Measurements from ENCODE around the gene PARD6G. TPM values are rescaled to one million over a fixed set of nuclear protein-coding genes. Genes with fewer than 3 reads are reported as not detected.

PARD6G gene
- total RNA-seq, 1 experiment from 2014 or later, result 5.4 TPM

DNA sequence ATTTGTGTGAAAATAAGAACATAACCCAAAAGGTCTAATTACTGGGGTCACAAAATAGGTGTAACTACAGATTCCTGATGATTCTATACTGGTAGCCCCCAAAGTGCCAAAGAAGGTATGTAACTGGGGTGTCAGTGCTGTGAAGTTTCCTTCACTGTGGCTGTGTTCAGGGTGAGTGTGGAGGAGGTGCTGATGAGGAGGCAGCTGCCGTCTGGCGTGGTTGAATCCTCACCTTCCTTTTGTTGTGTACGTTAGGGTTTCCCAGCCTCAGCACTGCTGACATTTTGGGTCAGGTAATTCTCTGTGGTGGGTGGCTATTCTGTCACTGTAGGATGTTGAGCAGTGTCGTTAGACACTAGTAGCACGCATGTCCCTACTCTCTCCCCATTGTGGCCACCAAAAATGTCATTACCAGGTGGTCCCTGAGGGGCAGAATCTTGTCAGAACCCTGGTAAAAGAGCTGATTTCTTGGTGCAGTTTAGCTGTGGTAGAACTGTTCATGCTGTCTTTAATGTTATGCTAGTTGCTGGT is 106.8 kb downstream of the PARD6G start:
- no peak for TF ChIP-seq EZH2 (IDR thresholded peaks at IDR 0.05; ENCODE audit: low read length, unreplicated experiment)
- TF ChIP-seq, protein P1, sequence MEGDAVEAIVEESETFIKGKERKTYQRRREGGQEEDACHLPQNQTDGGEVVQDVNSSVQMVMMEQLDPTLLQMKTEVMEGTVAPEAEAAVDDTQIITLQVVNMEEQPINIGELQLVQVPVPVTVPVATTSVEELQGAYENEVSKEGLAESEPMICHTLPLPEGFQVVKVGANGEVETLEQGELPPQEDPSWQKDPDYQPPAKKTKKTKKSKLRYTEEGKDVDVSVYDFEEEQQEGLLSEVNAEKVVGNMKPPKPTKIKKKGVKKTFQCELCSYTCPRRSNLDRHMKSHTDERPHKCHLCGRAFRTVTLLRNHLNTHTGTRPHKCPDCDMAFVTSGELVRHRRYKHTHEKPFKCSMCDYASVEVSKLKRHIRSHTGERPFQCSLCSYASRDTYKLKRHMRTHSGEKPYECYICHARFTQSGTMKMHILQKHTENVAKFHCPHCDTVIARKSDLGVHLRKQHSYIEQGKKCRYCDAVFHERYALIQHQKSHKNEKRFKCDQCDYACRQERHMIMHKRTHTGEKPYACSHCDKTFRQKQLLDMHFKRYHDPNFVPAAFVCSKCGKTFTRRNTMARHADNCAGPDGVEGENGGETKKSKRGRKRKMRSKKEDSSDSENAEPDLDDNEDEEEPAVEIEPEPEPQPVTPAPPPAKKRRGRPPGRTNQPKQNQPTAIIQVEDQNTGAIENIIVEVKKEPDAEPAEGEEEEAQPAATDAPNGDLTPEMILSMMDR (conservative IDR thresholded peaks at IDR 0.05; ENCODE audit: low read depth, low read length), result no peak
- TF ChIP-seq EZH2phosphoT487 (IDR thresholded peaks at IDR 0.05; ENCODE audit: borderline replicate concordance, low read length), result no peak
- POLR2A ChIA-PET (ENCODE audit: unreplicated experiment), result no interaction called here
- no peak overlapping the region for H2AFZ ChIP-seq (ENCODE audit: low read length)
- DNase-seq (no peak), ATAC-seq (no peak)
- H3K27ac ChIP-seq (ENCODE audit: low read length), result no peak overlapping the region
- H3K9ac ChIP-seq (ENCODE audit: low read length), result no peak overlapping the region
- H3K79me2 ChIP-seq (ENCODE audit: low read length), result no peaks in the 10 kb centered on the region
- no peaks in the 10 kb centered on the region for H3K9me2 ChIP-seq (replicated peaks; ENCODE audit: low read length)
- peaks cover 46% of the 10 kb centered on the region for H3K36me3 ChIP-seq (ENCODE audit: low read depth, low read length)
- BruUV-seq (replicated peaks), result no TSS peak
- no peaks in the 10 kb centered on the region for H3K4me1 ChIP-seq (ENCODE audit: insufficient read depth, low read length)
- no peaks in the 10 kb centered on the region for H3K27me3 ChIP-seq (ENCODE audit: low read length)
- no peak overlapping the region for H3K4me3 ChIP-seq (ENCODE audit: low read length)
- H4K20me1 ChIP-seq (ENCODE audit: low read length), result peaks cover 5% of the 10 kb centered on the region; the same call in 1 of the 2 replicates
- intact Hi-C loops (cut with micrococcal nuclease), result no loop called here
- no peaks in the 10 kb centered on the region for H3K9me3 ChIP-seq (ENCODE audit: low read length)
- H3F3A ChIP-seq (ENCODE audit: low read length, unreplicated experiment), result no peaks in the 10 kb centered on the region
- H3K4me2 ChIP-seq (ENCODE audit: low read length), result no peak overlapping the region
- CTCF ChIA-PET, result no interaction called here

DNA sequence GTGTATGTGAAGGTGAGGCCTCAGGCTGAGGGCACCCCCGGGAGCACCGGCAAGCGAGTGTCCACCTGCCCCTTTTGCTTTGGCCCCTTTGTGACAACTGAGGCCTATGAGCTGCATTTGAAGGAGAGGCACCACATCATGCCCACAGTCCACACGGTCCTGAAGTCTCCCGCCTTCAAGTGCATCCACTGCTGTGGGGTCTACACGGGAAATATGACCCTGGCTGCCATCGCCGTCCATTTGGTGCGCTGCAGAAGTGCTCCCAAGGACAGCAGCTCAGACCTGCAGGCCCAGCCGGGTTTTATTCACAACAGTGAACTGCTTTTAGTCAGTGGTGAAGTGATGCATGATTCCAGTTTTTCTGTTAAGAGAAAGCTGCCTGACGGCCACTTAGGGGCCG is 109.3 kb downstream of the PARD6G start:
- H3K4me2 ChIP-seq (ENCODE audit: low read length), result no peak overlapping the region
- CTCF ChIA-PET, result no interaction called here
- POLR2A ChIA-PET (ENCODE audit: unreplicated experiment), result no interaction called here
- no peaks in the 10 kb centered on the region for H3F3A ChIP-seq (ENCODE audit: low read length, unreplicated experiment)
- H3K9me2 ChIP-seq (replicated peaks; ENCODE audit: low read length), result no peaks in the 10 kb centered on the region
- DNase-seq (no peak), ATAC-seq (no peak)
- TF ChIP-seq, protein P1 (conservative IDR thresholded peaks at IDR 0.05; ENCODE audit: low read depth, low read length), result no peak
- TF ChIP-seq EZH2 (IDR thresholded peaks at IDR 0.05; ENCODE audit: low read length, unreplicated experiment), result no peak
- TF ChIP-seq EZH2phosphoT487 (IDR thresholded peaks at IDR 0.05; ENCODE audit: borderline replicate concordance, low read length), result no peak
- intact Hi-C loops (cut with micrococcal nuclease), result no loop called here
- no peaks in the 10 kb centered on the region for H3K9me3 ChIP-seq (ENCODE audit: low read length)
- no peaks in the 10 kb centered on the region for H3K4me1 ChIP-seq (ENCODE audit: insufficient read depth, low read length)
- H3K9ac ChIP-seq (ENCODE audit: low read length), result no peak overlapping the region
- H2AFZ ChIP-seq (ENCODE audit: low read length), result no peak overlapping the region
- no peaks in the 10 kb centered on the region for H3K27me3 ChIP-seq (ENCODE audit: low read length)
- no peak overlapping the region for H3K27ac ChIP-seq (ENCODE audit: low read length)
- no TSS peak for BruUV-seq (replicated peaks)
- peaks cover 14% of the 10 kb centered on the region for H3K79me2 ChIP-seq (ENCODE audit: low read length)
- H3K4me3 ChIP-seq (ENCODE audit: low read length), result no peak overlapping the region
- H3K36me3 ChIP-seq (ENCODE audit: low read depth, low read length), result peaks cover 70% of the 10 kb centered on the region
- peaks cover 8% of the 10 kb centered on the region; the same call in 1 of the 2 replicates for H4K20me1 ChIP-seq (ENCODE audit: low read length)

DNA sequence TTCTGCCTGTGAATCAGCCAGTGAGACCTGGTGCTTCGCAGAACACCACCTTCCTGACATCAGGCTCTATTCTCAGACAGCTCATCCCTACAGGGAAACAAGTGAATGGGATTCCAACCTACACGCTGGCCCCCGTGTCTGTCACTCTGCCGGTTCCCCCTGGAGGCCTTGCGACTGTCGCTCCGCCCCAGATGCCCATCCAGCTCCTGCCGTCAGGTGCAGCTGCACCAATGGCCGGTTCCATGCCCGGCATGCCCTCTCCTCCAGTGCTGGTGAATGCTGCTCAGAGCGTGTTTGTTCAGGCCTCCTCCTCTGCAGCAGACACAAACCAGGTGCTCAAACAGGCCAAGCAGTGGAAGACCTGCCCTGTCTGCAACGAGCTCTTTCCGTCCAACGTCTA is 110.2 kb downstream of the PARD6G start:
- BruUV-seq (replicated peaks), result no TSS peak
- DNase-seq (no peak), ATAC-seq (no peak)
- Histone ChIP-seq H3F3A (ENCODE audit: low read length, unreplicated experiment) (no peaks in the 10 kb centered on the region), H2AFZ (ENCODE audit: low read length) (no peak overlapping the region), H3K9ac (ENCODE audit: low read length) (no peak overlapping the region), H3K36me3 (ENCODE audit: low read depth, low read length) (peaks cover 72% of the 10 kb centered on the region), H3K27me3 (ENCODE audit: low read length) (no peaks in the 10 kb centered on the region), H3K4me3 (ENCODE audit: low read length) (no peak overlapping the region), H4K20me1 (ENCODE audit: low read length) (peaks cover 8% of the 10 kb centered on the region; the same call in 1 of the 2 replicates), H3K4me1 (ENCODE audit: insufficient read depth, low read length) (no peaks in the 10 kb centered on the region), H3K79me2 (ENCODE audit: low read length) (peaks cover 22% of the 10 kb centered on the region), H3K4me2 (ENCODE audit: low read length) (no peak overlapping the region), H3K9me2 (replicated peaks; ENCODE audit: low read length) (no peaks in the 10 kb centered on the region), H3K27ac (ENCODE audit: low read length) (no peak overlapping the region), H3K9me3 (ENCODE audit: low read length) (no peaks in the 10 kb centered on the region)
- TF ChIP-seq, protein P1 (conservative IDR thresholded peaks at IDR 0.05; ENCODE audit: low read depth, low read length), result no peak
- no peak for TF ChIP-seq EZH2 (IDR thresholded peaks at IDR 0.05; ENCODE audit: low read length, unreplicated experiment)
- TF ChIP-seq EZH2phosphoT487 (IDR thresholded peaks at IDR 0.05; ENCODE audit: borderline replicate concordance, low read length), result no peak
- POLR2A ChIA-PET (ENCODE audit: unreplicated experiment), result no interaction called here
- intact Hi-C loops (cut with micrococcal nuclease), result no loop called here
- CTCF ChIA-PET, result no interaction called here

Data from PC-3 (cell line).